Neuronal stem cell (in vitro differentiated cells): Measurements from ENCODE around the gene LUZP2. TPM values are rescaled to one million over a fixed set of nuclear protein-coding genes. Genes with fewer than 3 reads are reported as not detected.

ENCODE experiments used
- DNase-seq: peaks from one replicate; pipeline ENCODE4 v3.0.0-alpha.2; 2013; ENCODE audit warnings: low spot score
- H2AFZ ChIP-seq: one replicate; pipeline ENCODE4 v1.6.1; 2013; ENCODE audit warnings: mild to moderate bottlenecking, low read length, inconsistent platforms
- H2AK5ac ChIP-seq: 2 replicates; pipeline ENCODE4 v1.6.1; 2013; ENCODE audit warnings: low read depth, mild to moderate bottlenecking, inconsistent platforms, low read length, moderate library complexity, mixed read lengths
- H2BK120ac ChIP-seq: 2 replicates; pipeline ENCODE4 v1.6.1; 2013; ENCODE audit warnings: low read depth, mild to moderate bottlenecking, inconsistent platforms, low read length, moderate library complexity, mixed read lengths
- H2BK12ac ChIP-seq: one replicate; pipeline ENCODE4 v1.6.1; 2013; ENCODE audit warnings: low read length, inconsistent platforms
- H2BK15ac ChIP-seq: 2 replicates; pipeline ENCODE4 v1.6.1; 2013; ENCODE audit warnings: mild to moderate bottlenecking, low read length, inconsistent platforms, mixed read lengths
- H2BK5ac ChIP-seq: one replicate; pipeline ENCODE4 v1.6.1; 2013; ENCODE audit warnings: inconsistent platforms, mild to moderate bottlenecking, low read length, moderate library complexity
- H3K14ac ChIP-seq: one replicate; pipeline ENCODE4 v1.6.1; 2013; ENCODE audit warnings: low read length, inconsistent platforms
- H3K18ac ChIP-seq: 2 replicates; pipeline ENCODE4 v1.6.1; 2013; ENCODE audit warnings: low read length, inconsistent platforms
- H3K23ac ChIP-seq: 2 replicates; pipeline ENCODE4 v1.6.1; 2013; ENCODE audit warnings: low read depth, mild to moderate bottlenecking, mixed read lengths, low read length, inconsistent platforms; ENCODE audit not compliant: poor library complexity
- H3K27ac ChIP-seq: replicated peaks from 3 replicates; pipeline ENCODE4 v1.5.1; 2013; ENCODE audit warnings: low read length, inconsistent platforms
- H3K27me3 ChIP-seq, 3 experiments: 2 replicates each; pipeline ENCODE4 v1.6.1; 2013; ENCODE audit warnings: low read length in 3 of 3, mild to moderate bottlenecking in 2 of 3, inconsistent platforms in 1 of 3, low read depth in 1 of 3, mixed read lengths in 1 of 3, moderate library complexity in 1 of 3; ENCODE audit not compliant: control insufficient read depth in 3 of 3, insufficient read depth in 3 of 3
- H3K36me3 ChIP-seq, 2 donors: replicated peaks in 1 of 2; 2 replicates each; pipeline ENCODE4 v1.6.1; 2013; ENCODE audit warnings: low read length in 2 of 2; ENCODE audit not compliant: control insufficient read depth in 2 of 2, insufficient read depth in 2 of 2
- H3K4ac ChIP-seq: 2 replicates; pipeline ENCODE4 v1.6.1; 2013; ENCODE audit warnings: inconsistent platforms, mild to moderate bottlenecking, low read length, moderate library complexity
- H3K4me1 ChIP-seq, 2 donors: 1 replicate in 1 of 2; 2 replicates in 1 of 2; pipeline ENCODE4 v1.6.1; 2013; ENCODE audit warnings: low read length in 2 of 2, low read depth in 1 of 2; ENCODE audit not compliant: control insufficient read depth in 2 of 2, insufficient read depth in 1 of 2
- H3K4me2 ChIP-seq: one replicate; pipeline ENCODE4 v1.6.1; 2013; ENCODE audit warnings: mild to moderate bottlenecking, low read length, inconsistent platforms; ENCODE audit not compliant: insufficient read depth, poor library complexity, severe bottlenecking
- H3K4me3 ChIP-seq, 2 donors: 2 replicates each; pipeline ENCODE4 v1.5.1; 2013; ENCODE audit warnings: low read length in 2 of 2, mild to moderate bottlenecking in 2 of 2, inconsistent platforms in 1 of 2, moderate library complexity in 1 of 2
- H3K79me1 ChIP-seq: one replicate; pipeline ENCODE4 v1.6.1; 2013; ENCODE audit warnings: low read depth, mild to moderate bottlenecking, inconsistent platforms, low read length, moderate library complexity
- H3K9ac ChIP-seq: one replicate; pipeline ENCODE4 v1.6.1; 2013; ENCODE audit warnings: mild to moderate bottlenecking, low read depth, low read length, inconsistent platforms; ENCODE audit not compliant: poor library complexity
- H3K9me3 ChIP-seq, 2 donors: replicated peaks in 1 of 2; 2 replicates each; pipeline versions ENCODE3 to v1.6.1; 2013; ENCODE audit warnings: low read length in 2 of 2, mild to moderate bottlenecking in 2 of 2, inconsistent platforms in 1 of 2, low read depth in 1 of 2, mixed read lengths in 1 of 2, moderate library complexity in 1 of 2; ENCODE audit not compliant: control insufficient read depth in 2 of 2, insufficient read depth in 1 of 2
- H4K8ac ChIP-seq: one replicate; pipeline ENCODE4 v1.6.1; 2013; ENCODE audit warnings: low read depth, mild to moderate bottlenecking, inconsistent platforms, low read length, moderate library complexity
- H4K91ac ChIP-seq: one replicate; pipeline ENCODE4 v1.6.1; 2013; ENCODE audit warnings: low read length, low read depth, mild to moderate bottlenecking, inconsistent platforms; ENCODE audit not compliant: poor library complexity
- WGBS, 2 donors: extraction: QIAGEN DNeasy Blood & Tissue Kit; methylation state at CpG; one replicate each; pipeline ENCODE4 v1.1.7; 2013; ENCODE audit warnings: missing lambda C conversion rate in 2 of 2, mixed read lengths in 1 of 2; ENCODE audit not compliant: insufficient read length in 2 of 2, insufficient replicate concordance in 1 of 2; ENCODE audit errors: extremely low coverage in 2 of 2; 5-methylcytosine and 5-hydroxymethylcytosine counted together
- polyA plus RNA-seq, 2 experiments: library from polyadenylated mRNA; stranded (reverse); fragments of 200-250 nt; gene quantifications; one replicate each; pipeline ENCODE4 v1.2.3, GENCODE V29; 2013

LUZP2 gene
- polyA plus RNA-seq (2013, experiment 1 of 2), result 0.14 TPM
- polyA plus RNA-seq (2013, experiment 2 of 2), result 0.19 TPM

DNA sequence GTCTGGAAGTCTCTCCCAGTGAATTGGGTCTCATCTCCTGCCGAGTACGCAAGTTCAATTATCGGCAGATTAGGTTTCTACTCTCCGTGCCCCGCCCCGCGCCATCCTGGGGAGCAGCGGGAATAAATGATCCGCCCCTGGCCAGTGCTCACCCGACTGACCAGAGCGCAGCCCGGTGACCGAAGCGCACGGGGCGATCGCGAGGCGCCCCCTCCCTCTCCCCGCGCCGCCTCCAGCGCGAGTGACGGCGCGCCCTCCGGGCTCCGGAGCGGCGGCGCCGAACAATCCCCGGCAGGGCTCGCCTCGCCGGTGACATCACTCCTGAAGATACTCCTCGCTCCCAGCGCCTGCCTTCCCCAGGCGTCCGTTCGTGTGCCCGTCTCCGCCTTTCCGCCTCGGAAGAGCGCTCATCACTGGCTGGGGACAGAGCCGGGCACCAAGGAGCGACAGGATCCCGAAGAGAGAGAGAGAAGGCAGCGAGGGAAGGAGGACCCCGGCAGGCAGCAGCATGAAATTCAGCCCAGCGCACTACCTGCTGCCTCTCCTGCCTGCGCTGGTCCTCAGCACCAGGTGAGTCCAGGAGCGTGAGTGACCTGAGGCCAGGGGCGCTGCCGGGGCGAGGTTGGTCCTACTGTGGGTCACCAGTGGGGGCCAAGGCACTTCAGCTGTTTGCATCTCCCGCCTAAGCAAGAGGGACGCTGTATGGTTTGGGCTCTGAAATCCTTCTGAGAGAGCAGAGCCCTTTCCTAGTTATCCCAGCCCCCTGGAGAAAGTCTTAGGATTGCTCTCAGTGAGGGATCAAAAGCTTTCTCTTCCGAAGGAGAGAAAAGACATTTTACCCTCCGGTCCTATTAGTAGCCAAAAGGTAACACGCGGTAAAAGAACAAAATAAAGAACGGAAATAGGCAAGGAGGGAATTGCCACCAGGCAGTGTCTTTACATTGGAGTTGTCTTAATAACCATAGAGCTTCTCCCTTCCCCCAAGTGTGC, at the start of gene LUZP2:
TSS of gene LUZP2 (plus strand) at position 318 of the 990 bp plus-strand sequence.
- no peak within 1 kb of the TSS for H2BK120ac ChIP-seq
- H3K18ac ChIP-seq, result peak within 1 kb of the TSS; percentile 6
- H2AK5ac ChIP-seq, result no peak within 1 kb of the TSS
- no peak within 1 kb of the TSS for H2BK5ac ChIP-seq
- no peak within 1 kb of the TSS for H3K27ac ChIP-seq
- peaks cover 0 to 1% of the 10 kb centered on the region in 2 donors for H3K9me3 ChIP-seq
- no peak within 1 kb of the TSS for H4K8ac ChIP-seq
- no peak within 1 kb of the TSS for H2BK12ac ChIP-seq
- no peak within 1 kb of the TSS for H3K9ac ChIP-seq
- no peaks in the 10 kb centered on the region for H3K79me1 ChIP-seq
- peak within 1 kb of the TSS; percentile 94 for H2AFZ ChIP-seq
- no CpG with 5 or more reads among the region's 65 CpGs for WGBS, 2 donors
- H4K91ac ChIP-seq, result no peak within 1 kb of the TSS
- peak within 1 kb of the TSS; percentile 79 for H3K4me2 ChIP-seq
- no peak within 1 kb of the TSS for H3K23ac ChIP-seq
- H3K4me3 ChIP-seq, result peak within 1 kb of the TSS; percentile 34 to 88
- no peak within 1 kb of the TSS for H3K4ac ChIP-seq
- peaks cover 0 to 46% (median 17%) of the 10 kb centered on the region in 3 experiments for H3K27me3 ChIP-seq
- no peak within 1 kb of the TSS for H3K14ac ChIP-seq
- peaks cover 4 to 5% of the 10 kb centered on the region in 2 donors for H3K4me1 ChIP-seq
- H2BK15ac ChIP-seq, result no peak within 1 kb of the TSS
- DNase-seq, result peak; percentile 69
- H3K36me3 ChIP-seq, result no peaks in the 10 kb centered on the region

DNA sequence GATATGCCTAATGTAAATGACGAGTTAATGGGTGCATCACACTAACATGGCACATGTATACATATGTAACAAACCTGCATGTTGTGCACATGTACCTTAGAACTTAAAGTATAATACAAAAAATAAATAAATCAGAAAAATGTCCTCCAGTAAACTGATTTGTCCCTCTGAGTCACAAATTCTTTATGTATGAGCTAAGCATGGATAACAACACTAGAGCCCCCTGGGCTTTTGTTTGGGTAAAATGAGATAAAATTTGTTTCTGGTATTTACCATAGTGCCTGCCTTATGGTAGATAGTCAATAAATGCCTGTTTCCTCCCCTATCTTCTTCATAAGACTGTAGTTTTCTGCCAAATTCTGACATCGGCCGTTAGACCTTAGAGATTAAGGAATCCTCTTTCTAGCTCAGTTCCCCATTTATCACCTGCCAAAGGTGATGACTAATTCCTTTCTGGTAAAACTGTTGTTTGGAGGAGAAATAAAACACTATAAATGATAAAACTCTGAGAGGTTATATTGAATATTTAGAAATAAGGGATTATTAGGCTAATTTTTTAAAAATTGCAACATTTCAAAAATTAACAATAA, 43.6 kb upstream of the LUZP2 start:
- H3K14ac ChIP-seq, result no peak overlapping the region
- no peak for DNase-seq
- no peaks in the 10 kb centered on the region for H3K36me3 ChIP-seq
- H3K4me1 ChIP-seq, result no peaks in the 10 kb centered on the region
- H2BK12ac ChIP-seq, result no peak overlapping the region
- H3K27me3 ChIP-seq, result no peaks in the 10 kb centered on the region
- H3K18ac ChIP-seq, result no peak overlapping the region
- H2AK5ac ChIP-seq, result no peak overlapping the region
- no peak overlapping the region for H4K8ac ChIP-seq
- no peaks in the 10 kb centered on the region for H3K9me3 ChIP-seq
- WGBS, 2 donors, result no CpG with 5 or more reads among the region's 3 CpGs
- H3K23ac ChIP-seq, result no peak overlapping the region
- H4K91ac ChIP-seq, result no peak overlapping the region
- H2BK5ac ChIP-seq, result no peak overlapping the region
- no peaks in the 10 kb centered on the region for H3K79me1 ChIP-seq
- no peak overlapping the region for H3K4ac ChIP-seq
- H3K4me2 ChIP-seq, result no peak overlapping the region
- H2AFZ ChIP-seq, result no peak overlapping the region
- H3K27ac ChIP-seq, result no peak overlapping the region
- H3K4me3 ChIP-seq, result no peak overlapping the region
- H3K9ac ChIP-seq, result no peak overlapping the region
- no peak overlapping the region for H2BK120ac ChIP-seq
- H2BK15ac ChIP-seq, result no peak overlapping the region

DNA sequence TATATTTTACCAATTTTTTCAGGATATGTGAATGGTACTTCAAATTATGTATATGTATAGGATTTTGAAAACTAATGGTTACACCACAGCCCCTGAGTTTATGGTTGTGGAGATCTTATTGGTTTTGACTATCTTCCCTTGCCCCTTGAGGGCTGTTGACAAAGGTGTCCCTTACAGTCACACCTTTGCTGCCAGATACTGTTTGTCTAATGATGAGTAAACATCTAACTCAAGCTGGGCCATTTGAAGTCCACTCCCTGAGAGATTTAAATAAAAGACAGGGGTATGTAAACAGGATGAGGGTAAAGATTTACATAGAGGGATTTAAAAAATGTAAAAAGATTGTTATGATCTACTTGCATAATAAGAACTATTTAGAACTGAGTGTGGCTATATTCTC, 38.9 kb upstream of the LUZP2 start:
- Histone ChIP-seq H3K27me3 (no peaks in the 10 kb centered on the region), H3K4me3 (no peak overlapping the region), H2BK5ac (no peak overlapping the region), H4K8ac (no peak overlapping the region), H3K4me1 (no peaks in the 10 kb centered on the region), H3K18ac (no peak overlapping the region), H2AFZ (no peak overlapping the region), H2BK120ac (no peak overlapping the region), H3K23ac (no peak overlapping the region), H2AK5ac (no peak overlapping the region), H3K36me3 (no peaks in the 10 kb centered on the region), H3K9ac (no peak overlapping the region), H3K9me3 (no peaks in the 10 kb centered on the region), H2BK12ac (no peak overlapping the region), H3K4me2 (no peak overlapping the region), H4K91ac (no peak overlapping the region), H3K4ac (no peak overlapping the region), H3K14ac (no peak overlapping the region), H2BK15ac (no peak overlapping the region), H3K79me1 (no peaks in the 10 kb centered on the region), H3K27ac (no peak overlapping the region)
- no peak for DNase-seq

DNA sequence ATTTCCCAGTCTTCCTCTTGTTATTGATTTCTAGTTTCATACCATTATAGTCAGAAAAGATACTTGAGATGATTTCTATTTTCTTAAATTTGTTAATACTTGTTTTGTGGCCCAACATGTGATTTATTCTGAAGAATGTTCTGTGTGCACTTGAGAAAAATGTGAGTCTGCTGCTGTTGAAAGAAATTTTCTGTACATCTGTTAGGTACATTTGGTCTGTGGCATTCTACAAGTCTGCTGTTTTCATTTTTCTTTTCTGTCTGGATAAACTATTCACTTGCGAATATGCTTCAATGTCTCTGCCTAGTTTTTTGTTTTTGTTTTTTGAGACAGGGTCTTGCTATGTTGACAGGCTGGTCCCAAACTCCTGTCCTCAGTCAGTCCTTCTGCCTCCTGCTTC, 26.4 kb upstream of the LUZP2 start:
- Histone ChIP-seq H4K8ac (no peak overlapping the region), H3K4me1 (no peaks in the 10 kb centered on the region), H3K14ac (no peak overlapping the region), H2BK15ac (no peak overlapping the region), H2AFZ (no peak overlapping the region), H3K18ac (no peak overlapping the region), H3K9me3 (no peaks in the 10 kb centered on the region), H3K4me2 (no peak overlapping the region), H2BK5ac (no peak overlapping the region), H3K9ac (no peak overlapping the region), H2BK12ac (no peak overlapping the region), H2BK120ac (no peak overlapping the region), H3K27me3 (no peaks in the 10 kb centered on the region), H3K27ac (no peak overlapping the region), H3K23ac (no peak overlapping the region), H3K36me3 (no peaks in the 10 kb centered on the region), H3K79me1 (no peaks in the 10 kb centered on the region), H4K91ac (no peak overlapping the region), H2AK5ac (no peak overlapping the region), H3K4me3 (no peak overlapping the region), H3K4ac (no peak overlapping the region)
- DNase-seq, result no peak
- no CpG with 5 or more reads among the region's 1 CpG for WGBS, 2 donors
